Activated T-cell treated with anti-CD3 and anti-CD28 coated beads, Interleukin-2, amount 50 U/mL, for 48 hours (primary cell): ENCODE measurements around the gene BRME1.

ENCODE experiments used
- DNase-seq, 2 experiments: peaks; one replicate each; pipeline ENCODE4 v3.0.0-alpha.2; 2020

The BRME1 gene

DNA sequence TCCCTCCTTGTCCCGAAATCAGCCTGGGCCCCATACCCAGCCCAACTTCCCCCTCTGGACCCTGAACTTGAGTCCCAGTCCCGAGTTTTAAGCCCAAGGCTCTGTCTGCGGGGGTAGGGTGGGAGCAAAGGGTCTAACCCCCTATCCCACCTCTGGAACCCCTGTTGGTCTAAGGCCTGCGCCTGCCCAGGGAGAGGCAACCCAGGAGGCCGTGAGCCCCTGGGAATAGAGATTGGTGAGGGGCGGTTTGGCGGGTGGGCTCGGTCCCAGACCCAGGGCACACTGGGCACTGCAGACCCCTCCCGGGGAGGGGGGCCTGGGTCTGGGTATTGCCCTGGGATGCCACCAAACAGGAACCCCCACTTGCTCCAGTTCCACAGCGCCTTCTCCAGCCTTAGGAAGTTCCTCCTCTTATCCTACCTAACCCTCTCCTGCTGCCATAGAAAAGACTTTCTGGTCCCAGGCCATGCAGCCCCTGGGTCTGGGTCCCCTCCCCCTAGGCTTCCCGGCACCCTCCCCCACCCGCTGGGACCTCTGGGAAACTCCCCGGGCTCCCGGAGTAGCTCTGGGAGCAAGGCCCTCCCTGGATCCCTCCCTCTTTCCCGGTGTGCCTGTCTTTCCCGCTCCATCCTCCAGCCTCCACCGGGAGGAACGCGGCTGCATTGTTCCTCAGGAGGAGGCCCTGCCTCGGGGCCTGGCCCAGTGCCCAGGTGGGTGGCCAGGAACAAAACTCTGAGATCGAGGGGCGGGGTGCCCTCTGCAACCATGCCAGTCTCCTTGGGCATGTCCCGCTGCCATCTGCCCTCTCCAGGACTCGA lies 62.6 kb downstream of the BRME1 start:
- no peak for DNase-seq

DNA sequence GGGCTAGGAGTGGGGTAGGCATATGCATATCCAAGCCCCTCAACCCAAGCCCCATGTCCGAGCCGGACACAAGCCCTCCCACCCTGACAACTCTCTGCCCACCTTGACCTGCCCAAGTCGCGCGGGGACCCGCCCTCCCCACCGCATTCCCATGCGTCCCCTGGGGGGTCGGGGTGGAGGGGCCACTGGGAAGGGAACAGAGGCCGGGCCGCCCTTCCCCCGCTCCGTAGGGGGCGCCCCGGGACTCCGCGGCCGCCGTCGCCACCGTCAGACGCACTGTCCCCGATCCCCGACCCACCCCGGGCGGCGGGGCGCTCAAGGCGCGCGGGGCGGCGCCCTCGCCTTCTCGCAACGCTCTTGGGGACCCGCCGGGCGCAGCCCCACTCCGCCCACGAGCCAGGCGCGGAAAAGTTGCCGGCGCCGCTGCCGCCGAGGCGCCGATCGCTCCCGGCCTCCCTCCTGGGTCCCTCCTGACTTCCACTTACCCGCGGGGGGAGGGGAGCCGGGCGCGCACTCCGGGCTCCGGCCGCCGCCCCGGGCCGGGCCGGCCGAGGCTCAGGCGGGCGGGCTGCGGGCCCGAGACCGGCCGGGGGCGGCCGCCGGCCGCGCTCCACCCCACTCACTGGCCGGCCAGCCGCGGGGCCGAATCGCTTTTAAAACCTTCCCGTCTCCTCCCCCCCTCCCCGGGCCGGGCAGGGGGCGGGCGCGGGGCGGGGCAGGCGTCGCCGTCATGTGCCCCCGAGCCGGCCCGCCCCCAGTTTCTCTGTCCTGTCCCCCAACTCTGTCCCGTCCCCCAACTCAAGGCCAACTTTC lies 63.4 kb downstream of the BRME1 start:
- DNase-seq = peak; percentile 77 to 79

DNA sequence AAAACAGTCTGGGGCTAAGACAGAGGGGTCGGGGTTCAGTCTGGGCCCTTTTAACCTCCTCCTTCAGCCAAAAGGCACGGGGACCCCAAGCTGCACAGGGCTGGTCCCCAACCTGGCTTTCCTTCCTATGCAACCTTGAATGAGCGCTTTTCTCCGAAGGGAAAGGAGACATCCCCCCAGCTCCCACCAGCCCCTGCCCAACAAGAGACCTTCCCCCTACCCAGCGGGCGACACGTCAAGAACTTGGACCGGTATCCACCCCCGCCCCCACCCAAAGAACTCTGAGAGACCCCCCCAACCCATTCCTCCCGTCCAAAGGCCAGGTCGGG lies 64.0 kb downstream of the BRME1 start:
- DNase-seq = no peak

DNA sequence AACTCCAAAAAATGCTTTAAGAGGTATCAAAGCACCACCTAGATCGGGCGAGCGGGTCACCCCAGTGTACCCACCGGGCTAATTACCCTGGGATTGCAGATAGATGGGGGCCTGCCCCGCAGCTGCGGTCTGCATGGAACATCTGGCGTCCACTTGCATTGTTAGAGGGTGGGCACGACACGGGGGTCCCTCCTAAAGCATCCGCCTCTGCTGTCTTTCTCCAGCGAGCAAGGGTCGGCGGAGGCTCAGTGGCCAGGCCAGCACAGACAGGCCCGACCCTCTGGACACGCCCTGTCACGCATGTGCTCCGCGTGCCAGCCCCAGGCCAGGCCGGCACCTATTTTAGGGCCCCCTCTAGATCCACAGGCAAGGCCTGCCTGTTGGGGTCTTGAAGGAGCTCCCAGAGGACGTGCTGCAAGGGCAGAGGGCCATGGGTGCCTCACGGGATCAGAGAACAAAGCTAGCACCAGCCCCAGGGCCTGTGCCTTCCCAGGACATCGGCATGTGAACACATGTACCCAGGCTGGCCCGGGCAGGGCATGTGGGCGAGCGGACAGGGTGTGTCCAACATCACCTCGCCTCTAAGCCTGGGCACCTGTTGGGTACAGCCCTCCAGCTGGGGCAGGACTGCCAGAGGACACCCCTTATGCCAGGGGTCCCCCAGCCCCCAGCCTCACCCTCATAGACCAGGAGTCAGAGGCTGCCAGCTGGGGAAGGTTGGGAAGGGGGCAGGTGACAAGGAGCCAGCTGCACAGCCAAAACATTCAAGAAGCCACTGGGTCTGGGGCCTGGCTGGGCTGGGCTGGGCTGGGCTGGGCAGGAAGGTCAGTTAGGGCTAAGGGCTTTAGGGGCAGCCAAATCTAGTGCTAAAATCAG lies 64.6 kb downstream of the BRME1 start:
- peak; percentile 66 to 67 for DNase-seq

DNA sequence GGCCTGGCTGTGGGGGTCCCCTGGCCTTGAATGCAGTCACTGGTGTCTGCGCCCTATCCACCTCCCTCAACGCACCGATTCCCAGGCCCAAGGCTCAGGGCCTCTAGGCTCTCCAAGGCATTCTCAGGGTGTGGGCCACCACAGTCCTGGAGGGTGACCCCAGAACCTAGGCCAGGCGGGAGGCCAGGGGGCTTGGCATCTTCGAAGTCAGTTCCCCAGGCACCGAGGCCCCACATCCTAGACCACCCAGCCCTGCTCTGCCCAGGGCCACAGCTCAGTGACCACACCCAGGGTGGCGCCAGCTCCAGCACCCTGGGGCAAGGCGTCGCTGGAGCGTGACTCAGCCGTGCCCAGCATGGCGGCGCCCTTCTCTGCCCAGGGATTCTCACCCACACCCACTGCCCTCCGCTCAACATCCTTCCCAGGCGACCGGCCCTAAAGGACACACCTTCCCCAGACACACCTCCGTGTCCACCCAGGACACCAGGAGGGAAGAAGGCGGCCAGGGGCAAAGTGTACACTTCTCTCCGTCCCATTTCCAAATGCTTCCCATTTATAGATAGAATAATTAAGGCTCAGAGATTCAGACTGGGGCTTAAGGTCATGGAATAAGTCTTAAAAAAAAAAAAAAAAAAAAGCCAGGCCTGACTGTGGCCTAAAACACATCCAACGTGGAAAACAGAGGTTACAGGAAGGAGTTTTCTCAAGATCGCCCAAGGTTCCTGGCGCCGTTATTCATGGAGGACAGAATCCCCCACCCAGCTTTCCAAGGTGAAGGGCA lies 65.4 kb downstream of the BRME1 start:
- peak; percentile 65 to 73 for DNase-seq

GRCh38 chr19:13839938-13840304 lies 66.0 kb downstream of the BRME1 start:
- DNase-seq = no peak

DNA sequence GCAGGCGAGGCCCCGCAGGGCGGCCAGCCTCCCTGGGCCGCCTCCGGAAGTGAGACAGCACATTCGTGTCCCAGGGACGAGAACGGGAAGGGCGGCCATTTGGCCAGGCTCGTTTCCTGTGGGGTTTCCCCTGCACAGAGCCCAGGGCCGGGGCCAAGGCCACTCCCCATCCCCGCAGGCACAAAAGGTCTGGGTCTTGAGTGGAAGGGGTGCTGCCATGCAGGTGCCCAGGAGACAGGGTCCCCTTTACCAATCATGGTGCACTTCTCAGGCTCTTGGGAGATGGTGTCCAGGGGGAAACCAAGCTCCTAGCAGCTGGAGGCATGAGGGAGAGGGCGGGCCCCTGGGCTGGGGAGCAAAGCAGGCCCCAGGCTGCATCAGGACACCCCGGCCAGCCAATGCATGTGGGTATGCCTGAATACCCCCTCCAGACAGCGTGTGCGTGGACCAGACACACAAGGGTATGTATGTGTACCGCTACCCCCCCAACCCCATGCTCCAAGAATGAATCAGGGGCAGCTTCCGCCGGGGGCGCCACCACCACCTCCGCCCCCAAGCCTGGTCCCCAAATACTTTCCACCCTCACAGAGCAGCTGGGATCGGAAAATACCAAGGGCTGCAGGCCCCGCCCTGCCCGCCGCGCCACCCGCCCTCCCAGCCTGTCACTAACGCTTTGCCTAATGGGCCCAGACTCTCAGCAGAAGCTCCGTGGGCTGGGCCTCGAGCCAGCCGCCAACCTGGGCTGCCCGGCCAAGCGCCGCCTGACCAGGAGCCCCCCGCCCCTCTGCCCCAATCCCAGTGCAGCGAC lies 66.6 kb downstream of the BRME1 start:
- peak; percentile 91 to 93 for DNase-seq

- no peak for DNase-seq
Observed at GRCh38 chr19:13838435-13839129, 67.3 kb downstream of the BRME1 start.

- DNase-seq = peak; percentile 30
Observed at GRCh38 chr19:13835791-13836723, 69.9 kb downstream of the BRME1 start.

- DNase-seq = peak; percentile 39 to 46
Observed at GRCh38 chr19:13834244-13835069, 71.5 kb downstream of the BRME1 start.

GRCh38 chr19:13833330-13834243 lies 72.3 kb downstream of the BRME1 start:
- peak; percentile 97 for DNase-seq
